Measurements from ENCODE around the gene SUDS3. TPM values are rescaled to one million over a fixed set of nuclear protein-coding genes. Genes with fewer than 3 reads are reported as not detected.

Gene SUDS3
- total and polyA plus RNA-seq, 10 of the 15 experiments (the other 5 are each of a cell fraction or from before 2014, with no cell fraction given) = 5.2 to 42.8 (median 21.7) TPM

- TF ChIP-seq CUX1 (IDR thresholded peaks at IDR 0.05; ENCODE audit: insufficient replicate concordance, low read depth, low read length) = peak; percentile 98
- no peak for TF ChIP-seq ATF7 (IDR thresholded peaks at IDR 0.05; ENCODE audit: low read depth)
- TF ChIP-seq ZSCAN29 (IDR thresholded peaks at IDR 0.05) = no peak
- no peak for TF ChIP-seq STAT3 (IDR thresholded peaks at IDR 0.05; ENCODE audit: low read depth, low read length)
- TF ChIP-seq BCLAF1 (IDR thresholded peaks at IDR 0.05) = no peak
- no peak for TF ChIP-seq STAT1 (conservative IDR thresholded peaks at IDR 0.05)
- no peak for TF ChIP-seq MTA3 (IDR thresholded peaks at IDR 0.05; ENCODE audit: borderline replicate concordance, low read length)
- TF ChIP-seq MXI1 (IDR thresholded peaks at IDR 0.05; ENCODE audit: low read depth, low read length) = peak; percentile 41
- no peak for TF ChIP-seq ZNF384 (IDR thresholded peaks at IDR 0.05; ENCODE audit: borderline replicate concordance, low read depth, low read length)
- no peak for TF ChIP-seq CEBPB (IDR thresholded peaks at IDR 0.05; ENCODE audit: borderline replicate concordance in 1 of 2, low read depth in 2 of 2, low read length in 2 of 2)
- peak; percentile 49 for TF ChIP-seq SIX5 (IDR thresholded peaks at IDR 0.05; ENCODE audit: low read depth, low read length, severe bottlenecking)
- TF ChIP-seq HDAC2 (IDR thresholded peaks at IDR 0.05) = no peak
- peak; percentile 39; the same call in 1 of the 2 replicates for TF ChIP-seq TARDBP (IDR thresholded peaks at IDR 0.05; ENCODE audit: borderline replicate concordance)
- no peak for TF ChIP-seq ZZZ3 (IDR thresholded peaks at IDR 0.05; ENCODE audit: control insufficient read depth, insufficient read length, low read depth)
- 0 out of 2 replicates have a peak, but pooled peaks have one; percentile 6 for TF ChIP-seq CHD1 (IDR thresholded peaks at IDR 0.05; ENCODE audit: low read depth, low read length)
- TF ChIP-seq MAX (IDR thresholded peaks at IDR 0.05; ENCODE audit: low read depth, low read length) = peak; percentile 80; the same call in 1 of the 2 replicates
- TF ChIP-seq SKIL (IDR thresholded peaks at IDR 0.05; ENCODE audit: low read depth, poor library complexity, severe bottlenecking) = peak; percentile 60
- TF ChIP-seq KDM1A (IDR thresholded peaks at IDR 0.05; ENCODE audit: borderline replicate concordance) = no peak
- no peak for TF ChIP-seq FOXM1 (IDR thresholded peaks at IDR 0.05; ENCODE audit: low read depth, low read length)
Observed at GRCh38 chr12:118372541-118373495, 3.5 kb upstream of the SUDS3 start, which contains the start of gene TAOK3 (continued).
